Smooth muscle cell (in vitro differentiated cells): ENCODE data around the gene TDRD9. TPM values are rescaled to one million over a fixed set of nuclear protein-coding genes. Genes with fewer than 3 reads are reported as not detected.

Experiments
- DNase-seq: peaks from one replicate; lab custom pipeline; 2025; ENCODE audit not compliant: unreplicated experiment; lab: John Stamatoyannopoulos, UW
- H2AFZ ChIP-seq: fragments of 200-600 bp; sonication (generic); 2 replicates; pipeline ENCODE4 v1.6.0; 2016; ENCODE audit warnings: antibody characterized with exemption, low read depth, mild to moderate bottlenecking
- H3F3A ChIP-seq: fragments of 200-600 bp; sonication (generic); 2 replicates; pipeline ENCODE4 v1.6.0; 2017; ENCODE audit warnings: antibody characterized with exemption, low read depth
- H3K27ac ChIP-seq: fragments of 200-600 bp; sonication (generic); 2 replicates; pipeline ENCODE4 v1.5.1; 2016; ENCODE audit warnings: low read depth, mild to moderate bottlenecking
- H3K27me3 ChIP-seq: fragments of 200-600 bp; sonication (generic); 2 replicates; pipeline ENCODE4 v1.6.1; 2016; ENCODE audit warnings: low read depth, mild to moderate bottlenecking
- H3K36me3 ChIP-seq: fragments of 200-600 bp; sonication (generic); 2 replicates; pipeline ENCODE4 v1.5.1; 2016; ENCODE audit warnings: low read depth
- H3K4me1 ChIP-seq: fragments of 200-600 bp; sonication (generic); 2 replicates; pipeline ENCODE4 v1.5.1; 2016; ENCODE audit warnings: low read depth
- H3K4me2 ChIP-seq: fragments of 200-600 bp; sonication (generic); 2 replicates; pipeline ENCODE4 v1.6.0; 2016; ENCODE audit warnings: mild to moderate bottlenecking
- H3K4me3 ChIP-seq: fragments of 200-600 bp; sonication (generic); 2 replicates; pipeline ENCODE4 v1.5.1; 2016; ENCODE audit warnings: mild to moderate bottlenecking
- H3K79me2 ChIP-seq: fragments of 200-600 bp; sonication (generic); 2 replicates; pipeline ENCODE4 v1.6.0; 2016; ENCODE audit warnings: low read depth, mild to moderate bottlenecking
- H3K9ac ChIP-seq: fragments of 200-600 bp; sonication (generic); 2 replicates; pipeline ENCODE4 v1.6.0; 2016; ENCODE audit warnings: low read depth
- H3K9me3 ChIP-seq: fragments of 200-600 bp; sonication (generic); replicated peaks from 2 replicates; pipeline ENCODE4 v1.5.1; 2016; ENCODE audit warnings: low read depth
- H4K20me1 ChIP-seq: fragments of 200-600 bp; sonication (generic); 2 replicates; pipeline ENCODE4 v1.6.0; 2016; ENCODE audit warnings: low read depth
- WGBS: methylation state at CpG from one replicate; pipeline ENCODE4 v1.1.7; 2016; ENCODE audit warnings: low lambda C conversion rate; 5-methylcytosine and 5-hydroxymethylcytosine counted together
- polyA plus RNA-seq: library from polyadenylated mRNA; unstranded; fragments of >200 nt; fragmentation: Nextera tagmentation; extraction: Ambion mirVana; gene quantifications from 2 replicates; pipeline ENCODE4 v1.2.1, GENCODE V29; 2016
- total RNA-seq: library from RNA; depleted of rRNA; stranded (reverse); fragments of >200 nt; gene quantifications from 2 replicates; pipeline ENCODE4 v1.2.3, GENCODE V29; 2014
- TF ChIP-seq, protein P1 (sequence below): fragments of 200-600 bp; sonication (generic); IDR thresholded peaks from 2 replicates; pipeline ENCODE4 v1.5.1; 2017; ENCODE audit warnings: borderline replicate concordance, mild to moderate bottlenecking, antibody characterized with exemption; ENCODE audit not compliant: insufficient read depth, poor library complexity, severe bottlenecking

The TDRD9 gene
- total and polyA plus RNA-seq, 2 experiments from 2014 or later, result 1.0 TPM; not detected in 1

DNA sequence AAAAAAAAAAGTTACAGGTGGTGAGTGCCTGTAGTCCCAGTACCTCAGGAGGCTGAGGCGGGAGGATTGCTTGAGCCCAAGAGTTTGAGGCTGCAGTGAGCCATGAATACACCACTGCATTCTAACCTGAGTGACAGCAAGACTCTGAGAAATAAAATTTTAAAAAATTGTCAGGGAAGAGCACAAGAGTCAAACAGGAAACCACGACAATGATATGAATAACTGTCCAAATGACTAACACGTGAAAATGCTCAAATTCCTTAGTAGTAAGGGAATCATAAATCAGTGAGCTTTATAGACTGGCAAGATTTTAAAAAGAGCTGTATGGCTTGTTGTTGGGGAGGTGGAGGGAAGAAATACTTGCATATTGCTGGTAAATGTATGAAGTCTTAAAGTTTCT lies 144.3 kb downstream of the TDRD9 start:
- TF ChIP-seq, protein P1, sequence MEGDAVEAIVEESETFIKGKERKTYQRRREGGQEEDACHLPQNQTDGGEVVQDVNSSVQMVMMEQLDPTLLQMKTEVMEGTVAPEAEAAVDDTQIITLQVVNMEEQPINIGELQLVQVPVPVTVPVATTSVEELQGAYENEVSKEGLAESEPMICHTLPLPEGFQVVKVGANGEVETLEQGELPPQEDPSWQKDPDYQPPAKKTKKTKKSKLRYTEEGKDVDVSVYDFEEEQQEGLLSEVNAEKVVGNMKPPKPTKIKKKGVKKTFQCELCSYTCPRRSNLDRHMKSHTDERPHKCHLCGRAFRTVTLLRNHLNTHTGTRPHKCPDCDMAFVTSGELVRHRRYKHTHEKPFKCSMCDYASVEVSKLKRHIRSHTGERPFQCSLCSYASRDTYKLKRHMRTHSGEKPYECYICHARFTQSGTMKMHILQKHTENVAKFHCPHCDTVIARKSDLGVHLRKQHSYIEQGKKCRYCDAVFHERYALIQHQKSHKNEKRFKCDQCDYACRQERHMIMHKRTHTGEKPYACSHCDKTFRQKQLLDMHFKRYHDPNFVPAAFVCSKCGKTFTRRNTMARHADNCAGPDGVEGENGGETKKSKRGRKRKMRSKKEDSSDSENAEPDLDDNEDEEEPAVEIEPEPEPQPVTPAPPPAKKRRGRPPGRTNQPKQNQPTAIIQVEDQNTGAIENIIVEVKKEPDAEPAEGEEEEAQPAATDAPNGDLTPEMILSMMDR, result no peak
- Histone ChIP-seq H3K79me2 (no peaks in the 10 kb centered on the region), H4K20me1 (no peaks in the 10 kb centered on the region), H3K36me3 (no peaks in the 10 kb centered on the region), H3K4me2 (no peak overlapping the region), H3K4me1 (no peaks in the 10 kb centered on the region), H3K27ac (no peak overlapping the region), H3K9ac (no peak overlapping the region), H2AFZ (no peak overlapping the region), H3F3A (no peaks in the 10 kb centered on the region), H3K4me3 (no peak overlapping the region), H3K27me3 (no peaks in the 10 kb centered on the region), H3K9me3 (no peaks in the 10 kb centered on the region)
- DNase-seq, result no peak
- WGBS, result 61% methylated on average over 3 of the region's 3 CpGs

DNA sequence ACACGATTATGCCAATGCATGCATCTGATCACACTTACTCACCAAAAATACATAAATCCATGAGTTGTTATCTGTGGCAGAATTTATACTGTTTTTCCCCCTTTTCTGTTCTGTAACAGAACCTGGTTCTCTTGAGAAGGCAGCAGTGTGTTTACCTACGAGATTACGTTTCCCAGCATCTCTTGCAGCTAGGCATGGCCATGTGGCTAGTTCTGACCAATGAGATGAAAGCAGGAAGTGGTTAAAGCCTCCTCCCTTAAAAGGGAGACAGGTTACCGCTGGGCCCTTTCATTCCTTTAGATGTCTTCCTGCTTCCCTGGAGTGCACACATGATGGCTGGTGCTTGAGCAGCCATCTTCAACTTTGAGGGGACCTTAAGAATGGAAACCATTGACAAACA lies 145.5 kb downstream of the TDRD9 start:
- Histone ChIP-seq H3K79me2 (no peaks in the 10 kb centered on the region), H3K9ac (no peak overlapping the region), H3K4me3 (no peak overlapping the region), H3K4me1 (no peaks in the 10 kb centered on the region), H3F3A (no peaks in the 10 kb centered on the region), H3K27me3 (no peaks in the 10 kb centered on the region), H3K9me3 (no peaks in the 10 kb centered on the region), H3K36me3 (no peaks in the 10 kb centered on the region), H3K27ac (no peak overlapping the region), H2AFZ (no peak overlapping the region), H3K4me2 (no peak overlapping the region), H4K20me1 (no peaks in the 10 kb centered on the region)
- TF ChIP-seq, protein P1, result no peak
- whole genome bisulfite sequencing, result 69% methylated on average over 4 of the region's 4 CpGs
- no peak for DNase-seq

DNA sequence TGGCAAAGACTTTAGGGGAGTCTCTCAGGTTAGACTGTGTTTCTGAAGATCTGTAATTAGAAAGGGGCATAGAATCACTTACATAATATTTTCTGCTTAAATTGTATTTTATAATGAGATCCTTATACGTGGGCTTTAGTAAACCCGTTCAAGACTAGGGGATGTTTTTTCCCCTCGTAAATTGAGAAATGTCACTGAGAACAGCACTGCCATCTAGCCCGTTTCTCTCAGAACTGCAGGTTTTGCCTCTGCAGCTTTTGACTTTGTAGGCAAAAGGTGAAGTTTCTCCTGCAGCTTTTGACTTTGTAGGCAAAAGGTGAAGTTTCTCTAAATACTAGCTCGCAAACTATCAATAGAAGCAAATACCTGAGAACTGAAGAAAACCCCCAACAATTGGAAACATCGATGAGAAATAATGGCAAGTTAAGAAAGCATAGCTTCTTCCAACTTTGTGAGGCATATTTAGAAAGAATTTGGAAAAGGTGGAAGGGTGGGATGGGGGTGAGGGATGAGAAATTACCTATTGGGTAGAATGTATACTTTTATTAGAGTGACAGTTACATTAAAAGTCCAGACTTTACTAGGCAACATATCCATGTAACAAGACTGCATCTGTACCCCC lies 147.4 kb downstream of the TDRD9 start:
- H2AFZ ChIP-seq, result no peak overlapping the region
- no peaks in the 10 kb centered on the region for H3K9me3 ChIP-seq
- no peak overlapping the region for H3K27ac ChIP-seq
- no peaks in the 10 kb centered on the region for H3K27me3 ChIP-seq
- H3K4me1 ChIP-seq, result no peaks in the 10 kb centered on the region
- no peak for DNase-seq
- H3K4me2 ChIP-seq, result no peak overlapping the region
- H3K36me3 ChIP-seq, result no peaks in the 10 kb centered on the region
- TF ChIP-seq, protein P1, result peak; percentile 40
- H3F3A ChIP-seq, result no peaks in the 10 kb centered on the region
- no peak overlapping the region for H3K9ac ChIP-seq
- 29% methylated on average over 6 of the region's 6 CpGs for WGBS
- H3K79me2 ChIP-seq, result no peaks in the 10 kb centered on the region
- H4K20me1 ChIP-seq, result no peaks in the 10 kb centered on the region
- no peak overlapping the region for H3K4me3 ChIP-seq

DNA sequence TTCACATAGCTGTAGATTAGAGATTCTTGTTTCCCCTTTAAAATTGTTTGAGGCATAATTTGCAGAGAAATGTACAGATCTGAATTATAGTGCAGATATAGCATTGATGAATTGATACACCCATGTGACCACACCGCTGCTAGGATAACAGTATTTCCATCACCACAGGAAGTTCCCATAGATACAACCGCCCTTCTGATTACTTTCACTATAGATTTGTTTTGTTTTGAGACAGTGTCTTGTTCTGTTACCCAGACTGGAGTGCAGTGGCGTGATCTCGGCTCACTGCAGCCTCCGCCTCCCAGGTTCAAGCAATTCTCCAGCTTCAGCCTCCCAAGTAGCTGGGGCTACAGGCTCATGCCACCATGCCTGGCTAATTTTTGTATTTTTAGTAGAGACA lies 148.5 kb downstream of the TDRD9 start:
- Histone ChIP-seq H3K9me3 (no peaks in the 10 kb centered on the region), H3K27ac (no peak overlapping the region), H3K79me2 (no peaks in the 10 kb centered on the region), H3K9ac (no peak overlapping the region), H3F3A (no peaks in the 10 kb centered on the region), H3K27me3 (no peaks in the 10 kb centered on the region), H3K36me3 (no peaks in the 10 kb centered on the region), H3K4me2 (no peak overlapping the region), H2AFZ (no peak overlapping the region), H3K4me3 (no peak overlapping the region), H4K20me1 (no peaks in the 10 kb centered on the region), H3K4me1 (no peaks in the 10 kb centered on the region)
- WGBS, result 89% methylated on average over 5 of the region's 5 CpGs
- TF ChIP-seq, protein P1, result no peak
- DNase-seq, result no peak
